GM10248 (cell line): ENCODE data around the gene CAPN9.

Experiments
- CTCF ChIA-PET: fragments of 300-600 bp; sonication (Branson Sonifier 250); formaldehyde crosslinking; extraction: SDS; loops from one replicate; lab custom pipeline; 2021; ENCODE audit warnings: antibody characterized with exemption; lab: Yijun Ruan, JAX
- POLR2A ChIA-PET: fragments of 350-650 bp; sonication (Branson Sonifier 250); formaldehyde crosslinking; extraction: SDS; loops from one replicate; lab custom pipeline; 2020; ENCODE audit warnings: antibody characterized with exemption; lab: Yijun Ruan, JAX
- DNase-seq: peaks from one replicate; pipeline ENCODE4 v3.0.0; 2012; ENCODE audit errors: extremely low spot score
- CTCF ChIP-seq: IDR thresholded peaks from 2 replicates; pipeline ENCODE4 v1.5.1; 2012; ENCODE audit warnings: mild to moderate bottlenecking, low read depth; ENCODE audit errors: extremely low read depth, missing control alignments, control extremely low read depth

Gene CAPN9

GRCh38 chr1:230770317-230770716 is 23.1 kb downstream of the CAPN9 start:
- TF ChIP-seq CTCF, result no peak
- POLR2A ChIA-PET, result no interaction called here
- CTCF ChIA-PET, result interaction anchor here (1.8 kb wide), 1 partner anchor 11 kb away, joined by 4 read pairs; no protein-coding TSS in a partner anchor
- DNase-seq, result no peak

- no peak for DNase-seq
- ChIA-PET CTCF (interaction anchor here (1.1 kb wide), 1 partner anchor 10 kb away, joined by 4 read pairs; no protein-coding TSS in a partner anchor), POLR2A (no interaction called here)
- no peak for TF ChIP-seq CTCF
Observed at GRCh38 chr1:230771773-230772354, 24.7 kb downstream of the CAPN9 start.

GRCh38 chr1:230772457-230773395 is 25.5 kb downstream of the CAPN9 start:
- TF ChIP-seq CTCF, result peak; percentile 3
- POLR2A ChIA-PET, result no interaction called here
- CTCF ChIA-PET, result interaction anchor here (1.1 to 1.4 kb wide), 3 partner anchors 11 to 129 kb away, joined by 3 to 5 read pairs (median 4); no protein-coding TSS in a partner anchor
- DNase-seq, result no peak

DNA sequence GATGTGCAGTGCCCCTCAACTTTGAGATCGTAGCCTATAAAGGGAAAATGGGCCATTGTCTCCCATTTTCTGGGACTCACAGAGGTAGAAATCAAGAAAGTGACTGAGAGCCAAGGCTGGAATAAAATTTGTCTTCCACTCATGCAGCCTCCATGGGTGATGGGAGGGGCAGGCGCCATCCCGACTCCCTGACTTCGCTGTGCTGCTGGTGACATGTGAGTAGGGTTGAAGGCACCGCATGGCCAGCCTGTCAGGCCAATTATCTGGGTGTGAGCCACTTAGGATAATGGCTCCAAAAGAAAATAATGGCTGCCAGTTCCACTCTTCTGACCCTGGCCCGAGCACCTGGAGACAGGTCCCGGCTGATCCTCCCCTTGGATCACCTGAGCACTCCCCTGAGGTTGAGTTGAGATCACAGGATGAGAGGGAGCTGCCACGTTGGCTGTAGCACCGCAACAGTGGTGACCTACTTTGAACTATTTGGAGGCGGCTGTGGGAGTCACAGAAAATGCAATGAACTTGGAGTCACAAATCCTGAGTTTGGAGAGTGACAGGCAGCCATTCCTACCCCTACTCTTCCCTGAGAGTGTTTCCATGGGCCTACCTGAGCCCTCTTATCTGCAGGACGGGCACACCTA is 26.3 kb downstream of the CAPN9 start:
- TF ChIP-seq CTCF, result no peak
- ChIA-PET CTCF (interaction anchor here (1.2 to 1.4 kb wide), 2 partner anchors 14 to 130 kb away, joined by 3 to 5 read pairs; no protein-coding TSS in a partner anchor), POLR2A (no interaction called here)
- no peak for DNase-seq

DNA sequence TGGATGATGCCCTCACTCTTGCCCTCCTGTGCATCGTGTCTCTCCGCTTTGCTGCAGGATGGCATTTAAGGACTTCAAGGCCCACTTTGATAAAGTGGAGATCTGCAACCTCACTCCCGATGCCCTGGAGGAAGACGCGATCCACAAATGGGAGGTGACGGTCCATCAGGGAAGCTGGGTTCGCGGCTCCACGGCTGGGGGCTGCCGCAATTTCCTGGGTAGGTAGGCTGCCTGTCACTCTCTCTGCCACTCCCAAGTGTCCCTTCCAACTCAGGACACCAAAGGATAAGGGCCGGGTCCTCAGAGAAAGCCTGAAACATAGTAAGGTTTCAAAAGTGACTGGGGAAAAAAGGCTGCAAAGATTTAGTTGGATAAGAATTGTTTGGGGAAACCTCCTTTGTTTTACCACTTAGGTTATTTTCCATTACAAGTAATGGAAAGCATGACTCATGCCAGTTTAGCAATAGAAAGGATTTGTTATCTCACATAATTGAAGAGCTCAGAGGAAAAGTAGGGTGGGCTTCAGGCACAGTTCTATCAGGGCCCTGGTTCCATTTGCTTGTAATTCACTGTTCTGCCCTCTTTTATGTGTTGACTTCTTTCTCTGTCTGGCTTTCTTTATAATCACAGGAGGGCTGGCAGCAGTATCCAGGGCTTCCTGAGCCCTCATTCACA is 31.9 kb downstream of the CAPN9 start:
- CTCF ChIA-PET, result no interaction called here
- DNase-seq, result no peak
- no peak for TF ChIP-seq CTCF
- POLR2A ChIA-PET, result no interaction called here

DNA sequence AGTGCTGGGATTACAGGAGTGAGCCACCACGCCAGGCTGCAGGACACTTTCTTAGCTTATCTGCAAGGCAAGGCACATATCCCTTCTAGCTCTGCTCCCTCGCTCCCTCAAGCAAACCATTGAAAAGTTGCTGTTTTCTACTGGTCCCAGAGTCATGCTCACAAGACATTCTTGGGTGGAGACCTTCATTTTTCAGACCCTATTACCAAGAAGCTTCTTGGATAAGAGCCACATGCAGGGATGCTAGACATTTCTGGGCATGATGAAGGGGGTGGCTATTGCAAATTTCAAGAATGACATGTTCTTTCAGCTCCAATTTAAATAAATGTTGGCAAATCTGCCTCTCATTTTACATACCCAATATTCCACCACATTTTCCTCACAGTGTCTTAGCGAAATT is 33.9 kb downstream of the CAPN9 start:
- no peak for TF ChIP-seq CTCF
- DNase-seq, result no peak
- CTCF ChIA-PET, result interaction anchor here (0.9 to 2.0 kb wide), 4 partner anchors 11 to 138 kb away, joined by 3 to 5 read pairs (median 4); partner anchors contain the start of gene COG2
- POLR2A ChIA-PET, result no interaction called here
